MCF 10A (cell line): ENCODE data around the gene TNS2. TPM values are rescaled to one million over a fixed set of nuclear protein-coding genes. Genes with fewer than 3 reads are reported as not detected.

Experiments used
- BruUV-seq: library from RNA; stranded (reverse); fragments of 400-500 nt; replicated peaks from 2 replicates; lab custom pipeline; 2021; lab: Mats Ljungman, UMichigan
- CTCF ChIA-PET: fragments of 300-600 bp; sonication (Branson Sonifier 250); formaldehyde crosslinking; extraction: SDS; loops from one replicate; lab custom pipeline; 2021; ENCODE audit warnings: antibody characterized with exemption, inconsistent platforms; lab: Yijun Ruan, JAX
- POLR2A ChIA-PET: fragments of 300-600, 350-650 bp; sonication (Branson Sonifier 250); formaldehyde crosslinking; extraction: SDS; loops from one replicate; lab custom pipeline; 2020; ENCODE audit warnings: antibody characterized with exemption, inconsistent platforms; lab: Yijun Ruan, JAX
- DNase-seq: peaks from one replicate; pipeline ENCODE4 v3.0.0-alpha.2; 2018; ENCODE audit not compliant: unreplicated experiment
- H3K27ac Mint-ChIP-seq: one replicate; pipeline ENCODE4 v1.8.0; 2022; ENCODE audit warnings: mild to moderate bottlenecking, low read depth, mixed read lengths; ENCODE audit not compliant: unreplicated experiment
- H3K27me3 Mint-ChIP-seq: one replicate; pipeline ENCODE4 v1.8.0; 2022; ENCODE audit warnings: mixed read lengths; ENCODE audit not compliant: insufficient read depth, unreplicated experiment
- H3K36me3 Mint-ChIP-seq: one replicate; pipeline ENCODE4 v1.8.0; 2022; ENCODE audit warnings: mild to moderate bottlenecking, moderate library complexity, mixed read lengths; ENCODE audit not compliant: insufficient read depth, unreplicated experiment
- H3K4me1 Mint-ChIP-seq: one replicate; pipeline ENCODE4 v1.8.0; 2022; ENCODE audit warnings: mixed read lengths; ENCODE audit not compliant: insufficient read depth, unreplicated experiment
- H3K4me3 Mint-ChIP-seq: one replicate; pipeline ENCODE4 v1.8.0; 2022; ENCODE audit warnings: mild to moderate bottlenecking, moderate library complexity, mixed read lengths; ENCODE audit not compliant: unreplicated experiment
- H3K9me3 Mint-ChIP-seq: one replicate; pipeline ENCODE4 v1.8.0; 2022; ENCODE audit warnings: mixed read lengths; ENCODE audit not compliant: unreplicated experiment
- CTCF ChIP-seq: fragments of 200-600 bp; IDR thresholded peaks from one replicate; pipeline ENCODE4 v1.8.0; 2022; ENCODE audit warnings: antibody characterized with exemption, mild to moderate bottlenecking; ENCODE audit not compliant: unreplicated experiment
- intact Hi-C: fragments of 100-400 bp; cut with micrococcal nuclease; formaldehyde crosslinking; loops from 2 replicates; pipeline ENCODE4 v1.14.1; 2022
- total RNA-seq: library from RNA; stranded (reverse); gene quantifications from 2 replicates; pipeline ENCODE4 v1.2.3, GENCODE V29; 2022

The TNS2 gene
- total RNA-seq, 1 experiment from 2014 or later, result 22.3 TPM

- Mint-ChIP-seq H3K4me1 (peaks cover 11% of the 10 kb centered on the region), H3K36me3 (peaks cover 55% of the 10 kb centered on the region), H3K4me3 (no peak overlapping the region), H3K9me3 (no peaks in the 10 kb centered on the region), H3K27me3 (no peaks in the 10 kb centered on the region), H3K27ac (no peak overlapping the region)
- no peak for TF ChIP-seq CTCF
- ChIA-PET CTCF (interaction anchor here (0.6 to 15.4 kb wide), 24 partner anchors 8 to 412 kb away, joined by 3 to 267 read pairs (median 6); partner anchors contain the start of genes AAAS, IGFBP6, SOAT2 and SPRYD3), POLR2A (interaction anchor here (0.8 to 2.6 kb wide), 4 partner anchors 13 to 35 kb away, joined by 3 to 39 read pairs (median 10); partner anchors contain the start of genes IGFBP6 and SPRYD3)
- BruUV-seq, result no TSS peak
- no peak for DNase-seq
- intact Hi-C loops, result no loop called here
These were observed 15.0 kb downstream of the TNS2 start for GRCh38 chr12:53064613-53065436.

- POLR2A ChIA-PET, result interaction anchor here (0.8 to 2.6 kb wide), 7 partner anchors 13 to 323 kb away, joined by 3 to 39 read pairs (median 3); partner anchors contain the start of genes IGFBP6 and SPRYD3
- no peak overlapping the region for H3K27ac Mint-ChIP-seq
These were observed 15.6 kb downstream of the TNS2 start for GRCh38 chr12:53065470-53065869.

GRCh38 chr12:53065975-53066931, 16.4 kb downstream of the TNS2 start:
- no peaks in the 10 kb centered on the region for H3K27me3 Mint-ChIP-seq
- CTCF ChIA-PET, result interaction anchor here (0.5 to 15.4 kb wide), 45 partner anchors 8 to 1635 kb away, joined by 3 to 267 read pairs (median 4); partner anchors contain the start of genes AAAS, IGFBP6, SOAT2 and SPRYD3
- peaks cover 11% of the 10 kb centered on the region for H3K4me1 Mint-ChIP-seq
- no peak overlapping the region for H3K4me3 Mint-ChIP-seq
- peaks cover 54% of the 10 kb centered on the region for H3K36me3 Mint-ChIP-seq
- no peak overlapping the region for H3K27ac Mint-ChIP-seq
- no TSS peak for BruUV-seq
- TF ChIP-seq CTCF, result peak; percentile 78
- H3K9me3 Mint-ChIP-seq, result no peaks in the 10 kb centered on the region
- intact Hi-C loops, result loop anchor here (1.0 to 2.0 kb wide), 2 partner anchors 33 to 125 kb away; no protein-coding TSS in a partner anchor
- DNase-seq, result peak; percentile 81
- POLR2A ChIA-PET, result interaction anchor here (0.5 to 2.6 kb wide), 15 partner anchors 9 to 1575 kb away, joined by 3 to 39 read pairs (median 3); partner anchors contain the start of genes AAAS, IGFBP6 and SPRYD3

More at GRCh38 chr12:53065470-53065869, 15.6 kb downstream of the TNS2 start:
- peaks cover 51% of the 10 kb centered on the region for H3K36me3 Mint-ChIP-seq
- intact Hi-C loops, result no loop called here
- CTCF ChIA-PET, result interaction anchor here (0.6 to 15.4 kb wide), 33 partner anchors 9 to 416 kb away, joined by 3 to 267 read pairs (median 6); partner anchors contain the start of genes AAAS, IGFBP6, SOAT2 and SPRYD3
- no peaks in the 10 kb centered on the region for H3K27me3 Mint-ChIP-seq
- H3K4me1 Mint-ChIP-seq, result peaks cover 11% of the 10 kb centered on the region
- no peak for TF ChIP-seq CTCF
- DNase-seq, result no peak
- TSS peak; percentile 38 for BruUV-seq
- H3K4me3 Mint-ChIP-seq, result no peak overlapping the region
- no peaks in the 10 kb centered on the region for H3K9me3 Mint-ChIP-seq
